Stimulated activated CD4-positive, alpha-beta T cell treated with anti-CD3 and anti-CD28 coated beads, Interleukin-1b, Interleukin-23, amount 100 ng/mL, for 4 hours (primary cell): ENCODE measurements around the gene JPH4.

Experiments used
- DNase-seq, 2 donors: peaks; one replicate each; pipeline ENCODE4 v3.0.0-alpha.2; 2020; ENCODE audit warnings: low read depth in 2 of 2

The JPH4 gene

DNA sequence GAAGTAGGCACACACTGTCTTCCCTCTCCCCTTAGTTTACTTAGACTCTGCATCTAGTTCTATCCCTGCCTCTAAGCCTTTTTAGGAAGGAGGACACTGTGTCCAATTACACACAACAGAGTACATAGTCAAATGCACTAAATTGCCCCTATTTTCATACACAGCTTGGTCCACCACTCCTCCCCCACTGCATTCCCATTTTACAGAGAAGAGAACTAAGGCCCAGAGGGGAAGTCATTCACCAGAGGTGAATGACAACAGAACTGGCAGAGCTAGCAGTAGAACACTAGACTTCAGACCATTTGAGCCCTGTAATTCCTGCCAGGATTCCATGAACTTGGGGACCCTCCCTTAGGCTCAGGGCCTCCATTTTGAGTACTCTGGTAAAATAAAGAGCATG, 1.1 kb upstream of the JPH4 start:
- no peak for DNase-seq

GRCh38 chr14:23579311-23579630, 681 bp upstream of the JPH4 start:
- DNase-seq: no peak

GRCh38 chr14:23577710-23578392, 739 bp downstream of the JPH4 start:
- no peak for DNase-seq

DNA sequence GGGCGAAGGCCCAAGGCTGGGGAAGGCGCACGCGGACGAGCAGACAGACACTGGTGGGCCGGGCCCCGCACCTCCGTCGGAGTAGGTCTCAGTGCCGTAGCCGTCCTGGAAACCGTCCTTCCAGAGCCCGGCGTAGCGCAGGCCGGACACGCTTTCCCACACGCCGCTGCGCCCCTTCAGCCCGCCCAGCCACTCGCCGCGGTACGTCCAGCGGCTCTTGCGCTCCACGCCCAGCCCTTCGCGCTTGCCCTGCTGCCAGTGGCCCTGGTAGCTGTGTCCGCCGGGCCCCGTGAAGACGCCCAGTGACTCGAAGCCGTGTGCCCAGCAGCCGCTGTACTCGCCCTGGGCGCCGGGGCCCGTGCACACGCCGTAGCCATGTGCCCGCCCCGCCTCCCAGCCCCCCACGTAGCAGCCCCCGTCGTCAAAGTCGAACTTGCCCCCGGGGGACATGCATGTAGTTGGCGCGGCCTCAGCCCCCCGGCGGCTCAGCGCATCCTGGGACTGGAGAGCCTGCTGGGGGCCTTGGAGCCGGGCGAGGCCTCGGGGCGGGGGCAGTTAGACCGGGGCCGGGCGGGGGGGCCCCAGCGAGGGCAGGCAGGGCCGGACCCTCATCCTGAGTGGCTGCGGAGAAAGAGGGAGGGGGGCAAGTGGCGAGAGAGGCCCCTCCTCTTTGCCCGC, 1.4 kb downstream of the JPH4 start:
- no peak for DNase-seq

DNA sequence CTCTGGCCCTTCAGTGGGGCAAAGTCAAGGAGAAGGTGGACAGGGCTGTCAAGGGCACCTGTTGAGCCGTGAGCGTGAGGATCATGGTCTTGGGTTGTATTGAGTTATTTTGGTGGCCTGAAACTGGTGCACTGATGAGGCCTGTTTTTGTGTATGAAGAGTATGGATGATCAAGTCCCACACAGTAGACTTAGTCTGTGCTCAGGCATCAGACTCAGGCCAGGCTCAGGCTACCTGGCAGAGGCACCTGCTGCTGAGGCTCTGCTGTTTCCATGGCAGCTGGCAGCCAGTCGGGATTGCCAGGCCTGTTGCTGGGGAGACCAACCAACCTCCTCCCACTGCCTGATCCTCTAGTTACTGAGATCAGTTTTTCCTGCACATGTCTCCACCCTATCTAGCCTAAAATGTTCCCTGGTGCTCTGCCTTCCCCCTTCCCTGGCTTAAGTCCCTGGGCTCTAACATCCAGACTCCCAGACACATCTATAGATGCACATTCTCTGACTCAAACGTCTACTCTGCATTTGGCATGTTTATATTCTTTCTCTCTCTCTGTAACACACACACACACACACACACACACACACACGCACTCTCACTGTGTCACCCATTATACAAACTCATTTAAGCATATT, 5.1 kb downstream of the JPH4 start:
- no peak for DNase-seq

DNA sequence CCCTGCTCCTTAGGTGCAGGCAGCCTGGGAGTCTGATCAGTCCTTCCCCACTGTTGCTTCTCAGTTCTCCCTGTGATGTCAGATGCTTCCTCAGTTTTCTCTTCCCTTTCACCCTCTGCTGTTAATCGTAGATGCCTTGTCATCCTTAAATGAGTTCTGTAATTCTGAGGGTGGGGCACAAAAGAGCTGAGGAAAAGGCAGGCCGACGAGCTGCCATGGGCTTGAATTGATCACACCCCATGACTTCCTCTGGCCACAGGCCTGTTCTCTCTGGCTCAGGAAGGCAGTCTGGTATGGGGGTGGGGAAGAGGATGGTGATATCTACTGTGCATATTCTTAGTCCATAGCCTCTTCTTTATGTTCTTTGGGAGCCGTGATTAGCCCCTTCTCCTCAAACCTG, 5.8 kb downstream of the JPH4 start:
- DNase-seq: no peak

DNA sequence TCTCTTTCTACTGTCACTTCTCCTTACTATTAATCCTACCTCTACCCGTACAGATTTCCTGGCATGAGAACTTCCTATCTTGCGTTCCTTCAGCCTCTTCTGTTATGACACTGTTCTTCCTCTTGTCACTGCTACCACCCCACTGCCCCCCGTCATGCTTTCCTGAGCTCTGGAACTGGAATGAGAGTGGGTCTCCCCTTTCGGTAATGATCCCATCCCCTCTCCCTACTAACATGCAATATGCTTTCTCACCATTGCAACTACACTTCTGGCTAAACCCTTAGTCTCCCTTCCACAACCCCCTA, 6.1 kb downstream of the JPH4 start:
- DNase-seq: no peak

GRCh38 chr14:23571701-23572523, 6.7 kb downstream of the JPH4 start:
- DNase-seq: no peak

DNA sequence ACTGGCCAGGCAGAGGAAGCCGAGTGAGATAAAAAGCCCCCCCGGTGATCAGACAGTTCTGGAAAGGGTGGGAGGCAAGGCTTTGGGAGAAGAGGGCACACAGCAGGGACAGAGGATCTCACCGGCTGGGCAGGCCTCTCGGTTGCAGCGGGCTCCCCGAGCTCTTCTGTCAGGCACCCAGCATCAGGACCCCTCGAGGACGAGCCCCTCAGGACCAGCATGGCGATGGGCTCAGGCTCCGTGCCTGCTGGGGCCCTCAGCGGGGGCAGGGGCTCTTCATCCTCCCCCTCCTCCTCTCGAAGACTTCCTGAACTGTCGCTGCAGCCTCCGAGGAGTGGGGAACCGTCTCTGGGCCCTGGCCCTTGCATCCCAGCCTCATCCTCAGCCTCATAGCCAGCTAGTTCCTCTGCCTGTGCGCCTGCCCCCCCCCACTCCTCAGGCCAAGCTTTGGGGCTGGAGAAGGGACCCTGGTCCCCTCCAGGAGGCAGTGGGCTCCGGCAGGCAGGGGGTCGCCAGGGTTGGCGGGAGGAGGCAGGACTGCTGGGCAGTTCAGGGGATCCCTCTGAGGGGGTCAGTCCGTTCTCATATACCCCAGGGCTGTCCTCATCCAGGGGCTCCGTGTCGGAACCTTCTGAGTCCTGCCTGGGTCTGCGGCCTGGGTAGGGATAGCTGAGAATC, 7.6 kb downstream of the JPH4 start:
- no peak for DNase-seq

DNA sequence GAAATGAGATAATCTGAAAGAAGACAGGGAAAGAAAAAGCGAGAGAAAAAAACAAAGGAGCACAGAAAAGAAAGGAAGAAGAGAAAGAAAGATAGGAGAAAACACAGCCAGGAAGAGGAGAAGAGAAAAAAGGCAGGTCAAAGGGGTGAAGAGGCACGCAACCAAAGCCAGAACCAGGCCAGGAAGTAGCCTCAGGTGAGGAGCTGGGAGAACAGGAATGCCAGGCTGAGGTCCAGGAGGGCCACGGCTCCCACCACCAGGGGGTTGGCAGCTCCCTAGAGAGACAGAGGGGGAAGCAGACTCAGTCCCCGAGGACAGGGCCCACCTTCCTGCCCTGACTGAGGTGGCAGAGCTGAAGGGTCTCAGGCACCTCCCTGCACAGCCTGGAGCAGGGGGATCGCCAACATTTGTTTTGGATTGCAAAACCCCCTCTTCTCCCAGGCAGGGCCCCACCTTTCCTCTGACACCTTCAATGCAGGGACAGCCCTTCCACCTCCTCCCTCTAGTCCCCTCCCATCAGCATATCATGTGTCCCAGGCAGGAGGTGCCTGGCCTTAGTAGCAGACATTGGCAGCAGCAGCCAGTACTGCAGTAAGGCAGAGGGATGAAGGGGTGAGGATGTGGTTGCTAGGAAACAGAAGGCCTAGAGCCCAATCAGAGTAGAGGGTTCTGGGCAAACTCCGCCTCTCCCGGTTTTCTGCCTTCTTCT, 9.0 kb downstream of the JPH4 start:
- DNase-seq: no peak

DNA sequence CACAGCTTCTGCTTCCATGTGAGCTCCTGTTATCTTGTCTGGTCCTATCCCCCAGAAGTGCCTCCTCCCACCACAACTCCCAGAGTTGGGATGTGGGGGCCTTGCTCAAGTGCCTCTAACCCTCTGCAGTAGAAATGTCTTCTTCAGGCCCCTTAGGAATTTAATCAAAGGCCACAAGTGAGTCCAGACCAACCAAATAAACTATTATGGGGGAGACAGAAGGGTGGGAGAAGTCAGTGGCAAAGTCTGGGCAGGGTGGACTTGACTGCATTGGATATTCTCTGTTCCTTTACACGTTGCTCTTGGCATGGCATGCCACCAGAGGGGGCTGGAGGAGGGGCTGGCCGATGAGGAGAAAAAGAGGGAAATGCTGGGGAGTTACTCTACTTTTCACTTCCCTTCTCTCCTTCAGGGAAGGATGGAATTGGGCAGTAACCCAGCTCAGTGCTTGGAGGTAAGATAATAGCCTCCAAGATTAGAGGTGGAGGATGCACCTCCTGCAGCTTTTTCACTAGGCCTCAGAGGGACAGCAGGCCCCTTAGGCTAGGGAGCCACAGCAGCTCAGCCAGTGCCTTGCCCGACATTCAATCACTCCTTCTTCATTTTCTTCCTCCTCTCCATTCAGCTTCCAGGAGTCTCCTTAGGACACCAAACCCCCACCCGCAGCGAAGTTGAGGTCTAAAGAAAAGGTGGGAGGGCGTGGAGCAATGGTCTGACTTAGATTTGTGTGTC, 9.8 kb downstream of the JPH4 start:
- no peak for DNase-seq

GRCh38 chr14:23568021-23568599, 10.5 kb downstream of the JPH4 start:
- DNase-seq: no peak

DNA sequence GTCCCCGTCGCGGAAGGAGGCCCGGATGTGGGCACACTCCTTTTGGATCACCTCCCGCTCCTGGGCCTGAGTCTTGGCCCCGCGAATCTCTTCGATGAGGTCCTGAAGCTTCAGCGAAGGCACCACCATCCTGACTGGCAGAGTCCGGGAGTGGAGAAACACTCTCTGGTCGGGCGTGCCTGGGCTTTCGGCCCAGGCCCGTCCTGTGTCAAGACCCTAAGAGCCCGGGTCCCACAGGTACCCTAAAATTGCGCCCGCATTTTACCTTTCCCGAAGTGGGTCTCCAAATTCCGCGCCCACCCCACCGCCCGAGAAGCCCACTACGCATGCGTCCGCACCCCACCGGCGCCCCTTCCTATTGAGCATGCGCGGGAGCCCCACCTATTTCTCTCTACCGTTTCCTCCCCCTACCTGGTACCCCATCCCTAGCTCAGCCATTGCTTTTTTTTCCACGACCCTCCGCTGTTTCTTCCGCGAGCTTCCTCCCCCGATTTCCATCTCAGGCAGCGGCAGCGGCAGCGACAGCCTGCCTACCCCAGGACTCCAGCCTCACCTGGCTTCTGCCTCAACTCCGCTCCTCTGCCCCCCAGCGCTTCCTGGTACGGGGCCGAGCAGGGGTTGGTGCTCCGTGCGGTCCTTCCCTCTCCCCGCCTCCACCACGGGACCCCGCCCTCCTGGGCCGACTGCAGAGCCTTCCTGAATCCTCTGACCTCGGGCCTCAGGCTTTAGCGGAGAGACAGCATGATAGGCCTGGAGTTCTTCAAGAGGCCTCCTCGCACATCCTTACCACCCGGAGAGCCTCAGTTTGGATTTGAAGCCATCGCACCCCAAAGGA, 11.2 kb downstream of the JPH4 start, which contains the start of gene AP1G2:
TSS of gene AP1G2 (minus strand) at position 606 of the 835 bp plus-strand sequence. CDS start at position 129, 477 bp downstream.
- peak; percentile 78 to 85 for DNase-seq

- no peak for DNase-seq
These were observed 11.8 kb downstream of the JPH4 start for GRCh38 chr14:23566778-23567185.

- DNase-seq: no peak
These were observed 12.3 kb downstream of the JPH4 start for GRCh38 chr14:23566112-23566777.

DNA sequence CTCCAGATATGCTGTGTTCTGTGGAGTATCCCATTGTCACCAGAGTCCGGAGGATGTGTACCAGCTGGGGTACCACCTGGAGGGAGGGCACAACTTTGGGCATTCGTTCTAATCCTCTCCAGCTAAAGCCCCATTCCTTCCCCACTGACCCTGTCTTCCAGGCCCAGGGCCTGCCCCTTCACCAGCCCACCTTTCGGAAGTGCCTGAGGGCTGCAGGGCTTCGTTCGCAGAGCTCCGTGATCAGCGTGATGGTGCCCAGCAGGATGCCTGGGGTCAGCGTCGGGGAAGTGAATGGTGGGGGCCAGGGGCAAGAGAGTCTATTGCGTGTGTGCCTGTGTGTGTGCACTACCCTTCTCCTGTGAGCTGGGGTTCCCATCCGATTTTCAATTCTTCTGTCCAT, 13.0 kb downstream of the JPH4 start:
- no peak for DNase-seq

DNA sequence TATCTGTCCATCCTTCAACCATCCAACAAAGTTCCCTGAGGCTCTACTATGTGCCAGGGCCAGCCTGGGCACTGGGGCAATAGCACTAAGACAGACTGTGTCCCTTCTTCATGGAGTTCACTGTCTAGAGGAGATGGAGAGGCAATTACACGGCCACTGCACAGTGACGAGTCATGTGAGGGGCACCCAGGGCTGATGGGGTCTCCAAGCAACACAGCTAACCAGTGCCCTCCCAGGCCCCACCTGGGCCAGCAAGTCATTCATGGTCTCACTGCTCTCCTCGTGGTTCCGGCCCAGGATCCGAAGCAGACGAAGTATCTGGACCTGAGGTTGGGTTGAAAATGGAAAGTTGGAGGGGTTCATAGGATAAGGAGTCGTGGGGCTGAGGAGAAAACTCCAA, 13.7 kb downstream of the JPH4 start:
- no peak for DNase-seq

DNA sequence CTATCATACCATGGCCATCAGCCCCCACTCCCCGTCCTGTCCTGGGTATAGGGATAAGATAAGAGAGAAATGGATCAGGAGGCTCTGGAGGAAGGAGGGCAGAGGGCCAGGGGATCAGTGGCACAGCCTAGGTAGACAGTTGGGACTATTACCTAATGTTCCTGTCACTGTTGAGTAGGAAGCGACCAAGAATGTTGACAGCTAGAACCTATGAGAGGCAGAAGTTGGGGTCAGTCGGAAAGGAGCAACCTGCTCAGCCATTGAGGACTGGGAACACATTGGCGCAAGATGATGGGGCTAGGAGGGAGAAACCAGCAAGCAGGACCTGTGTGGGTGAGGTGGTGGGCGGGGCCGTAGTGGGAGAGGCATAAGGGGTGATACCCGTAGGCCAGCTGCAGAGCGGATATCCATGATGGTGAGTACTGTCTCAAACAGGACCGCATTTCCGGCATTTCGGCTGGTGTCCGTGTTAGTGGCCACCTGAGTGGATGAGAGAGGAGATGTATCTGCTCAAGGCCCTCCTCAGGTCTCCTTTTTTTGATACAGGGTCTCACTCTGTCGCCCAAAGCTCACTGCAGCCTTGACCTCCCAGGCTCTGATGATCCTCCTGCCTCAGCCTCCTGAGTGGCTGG, 14.3 kb downstream of the JPH4 start:
- DNase-seq: no peak
